ENCODE measurements around the gene KCNQ5. TPM values are rescaled to one million over a fixed set of nuclear protein-coding genes. Genes with fewer than 3 reads are reported as not detected.

The KCNQ5 gene
- total RNA-seq, 1 donor from 2014 or later = 0.11 TPM

DNA sequence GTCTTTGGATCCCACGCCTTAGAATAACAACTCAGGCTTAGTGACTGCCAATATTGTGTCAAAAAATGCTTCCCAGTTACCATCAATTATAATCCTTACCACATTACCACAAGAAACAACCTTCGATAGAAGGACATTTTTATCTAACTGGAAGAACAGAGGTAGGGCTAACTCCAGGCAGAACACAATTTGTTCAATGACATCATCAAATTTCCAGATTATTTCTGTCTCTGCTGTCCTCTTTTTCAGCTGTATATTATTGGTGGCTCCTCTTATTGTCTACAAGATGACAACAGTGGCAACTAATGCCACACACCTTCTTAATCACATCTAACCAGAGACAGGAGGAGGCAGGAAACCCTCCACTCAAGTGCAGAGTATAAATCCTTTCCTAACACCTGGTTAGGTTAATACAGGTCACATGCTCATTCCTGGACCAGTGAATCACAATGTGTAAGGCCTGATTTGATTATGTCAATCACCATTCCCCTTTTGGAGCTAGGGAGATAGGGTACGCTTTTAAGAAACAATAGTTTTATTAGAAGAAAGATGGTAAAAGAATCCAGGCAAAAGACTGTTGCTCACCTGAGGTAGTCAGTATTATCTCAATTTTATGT lies 585.5 kb downstream of the KCNQ5 start:
- Histone ChIP-seq H3K27me3 (ENCODE audit: low read depth) (peaks cover 3% of the 10 kb centered on the region), H3K27ac (replicated peaks) (no peak overlapping the region)

DNA sequence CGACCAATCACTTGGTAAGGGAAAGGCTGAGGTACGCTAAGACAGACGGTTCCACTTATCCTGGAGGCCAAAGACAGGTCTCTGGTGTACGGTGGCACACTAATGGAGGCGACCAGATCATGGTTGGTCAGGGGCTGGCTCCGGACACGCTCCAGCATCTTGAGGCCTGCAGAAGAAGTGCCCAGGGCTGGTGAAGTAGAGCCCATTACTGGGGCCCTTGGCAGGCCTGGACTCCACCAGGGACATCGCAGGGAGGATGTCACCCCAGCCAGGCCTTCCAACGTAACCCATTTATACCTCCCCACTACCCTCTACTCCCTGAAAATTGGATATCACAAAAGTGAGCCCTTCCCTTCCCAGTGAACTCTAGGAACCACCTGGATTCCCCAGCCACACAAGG lies 587.3 kb downstream of the KCNQ5 start:
- Histone ChIP-seq H3K27ac (replicated peaks) (no peak overlapping the region), H3K27me3 (ENCODE audit: low read depth) (peaks cover 3% of the 10 kb centered on the region), H3K9me3 (replicated peaks) (no peaks in the 10 kb centered on the region), H3K4me1 (no peaks in the 10 kb centered on the region), H3K36me3 (no peaks in the 10 kb centered on the region), H3K4me3 (no peak overlapping the region)
- intact Hi-C loops (cut with micrococcal nuclease) = no loop called here
- no peak for DNase-seq
- TF ChIP-seq, protein P1, sequence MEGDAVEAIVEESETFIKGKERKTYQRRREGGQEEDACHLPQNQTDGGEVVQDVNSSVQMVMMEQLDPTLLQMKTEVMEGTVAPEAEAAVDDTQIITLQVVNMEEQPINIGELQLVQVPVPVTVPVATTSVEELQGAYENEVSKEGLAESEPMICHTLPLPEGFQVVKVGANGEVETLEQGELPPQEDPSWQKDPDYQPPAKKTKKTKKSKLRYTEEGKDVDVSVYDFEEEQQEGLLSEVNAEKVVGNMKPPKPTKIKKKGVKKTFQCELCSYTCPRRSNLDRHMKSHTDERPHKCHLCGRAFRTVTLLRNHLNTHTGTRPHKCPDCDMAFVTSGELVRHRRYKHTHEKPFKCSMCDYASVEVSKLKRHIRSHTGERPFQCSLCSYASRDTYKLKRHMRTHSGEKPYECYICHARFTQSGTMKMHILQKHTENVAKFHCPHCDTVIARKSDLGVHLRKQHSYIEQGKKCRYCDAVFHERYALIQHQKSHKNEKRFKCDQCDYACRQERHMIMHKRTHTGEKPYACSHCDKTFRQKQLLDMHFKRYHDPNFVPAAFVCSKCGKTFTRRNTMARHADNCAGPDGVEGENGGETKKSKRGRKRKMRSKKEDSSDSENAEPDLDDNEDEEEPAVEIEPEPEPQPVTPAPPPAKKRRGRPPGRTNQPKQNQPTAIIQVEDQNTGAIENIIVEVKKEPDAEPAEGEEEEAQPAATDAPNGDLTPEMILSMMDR (IDR thresholded peaks at IDR 0.05; ENCODE audit: borderline replicate concordance) = no peak

More for the DNA sequence above, 585.5 kb downstream of the KCNQ5 start:
- H3K36me3 ChIP-seq = no peaks in the 10 kb centered on the region
- H3K9me3 ChIP-seq (replicated peaks) = no peaks in the 10 kb centered on the region
- no peak for DNase-seq
- intact Hi-C loops (cut with micrococcal nuclease) = no loop called here
- no peaks in the 10 kb centered on the region for H3K4me1 ChIP-seq
- TF ChIP-seq, protein P1 (IDR thresholded peaks at IDR 0.05; ENCODE audit: borderline replicate concordance) = no peak
- H3K4me3 ChIP-seq = no peak overlapping the region

DNA sequence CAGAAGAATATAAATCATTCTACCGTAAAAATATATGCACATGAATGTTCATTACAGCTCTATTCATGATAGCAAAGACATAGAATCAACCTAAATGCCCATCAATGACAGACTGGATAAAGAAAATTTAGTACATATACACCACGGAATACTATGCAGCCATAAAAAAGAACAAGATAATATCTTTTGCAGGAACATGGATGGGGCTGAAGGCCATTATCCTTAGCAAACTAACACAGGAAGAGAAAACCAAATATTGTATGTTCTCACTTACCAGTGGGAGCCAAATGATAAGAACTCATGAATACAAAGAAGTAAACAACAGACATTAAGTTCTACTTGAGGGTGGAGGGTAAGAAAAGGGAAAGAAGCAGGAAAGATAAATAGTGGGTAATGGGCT lies 595.0 kb downstream of the KCNQ5 start:
- Histone ChIP-seq H3K27me3 (ENCODE audit: low read depth) (no peaks in the 10 kb centered on the region), H3K4me1 (no peaks in the 10 kb centered on the region), H3K36me3 (no peaks in the 10 kb centered on the region), H3K27ac (replicated peaks) (no peak overlapping the region), H3K9me3 (replicated peaks) (no peaks in the 10 kb centered on the region), H3K4me3 (no peak overlapping the region)
- intact Hi-C loops (cut with micrococcal nuclease) = no loop called here
- TF ChIP-seq, protein P1 (IDR thresholded peaks at IDR 0.05; ENCODE audit: borderline replicate concordance) = no peak
- no peak for DNase-seq

DNA sequence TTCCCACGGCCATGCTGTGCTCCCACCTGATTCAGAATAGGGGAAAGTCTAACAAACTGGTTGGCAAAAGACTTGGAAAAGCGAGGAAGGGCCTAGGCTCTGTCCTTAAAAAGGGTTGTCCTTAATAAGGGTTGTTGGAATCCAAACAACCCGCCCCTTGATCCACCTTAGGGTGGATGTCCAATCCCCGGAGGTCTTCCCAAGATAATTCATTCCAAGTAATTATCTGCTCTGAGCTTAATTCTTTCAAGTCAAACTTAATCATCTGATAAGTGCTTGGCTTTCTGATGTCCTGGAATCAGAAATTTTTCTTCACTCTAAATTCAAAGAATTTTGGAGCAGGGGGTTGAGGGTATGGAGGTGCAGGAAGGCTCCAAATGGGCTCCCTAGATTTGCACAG lies 603.5 kb downstream of the KCNQ5 start, which contains the start of gene KHDC1L:
Gene KHDC1L (minus strand): TSS at position 101 of the 400 bp plus-strand sequence. CDS start 88 bp downstream, at position 13.
- intact Hi-C loops (cut with micrococcal nuclease) = no loop called here
- H3K36me3 ChIP-seq = no peaks in the 10 kb centered on the region
- no peaks in the 10 kb centered on the region for H3K27me3 ChIP-seq (ENCODE audit: low read depth)
- no peaks in the 10 kb centered on the region for H3K9me3 ChIP-seq (replicated peaks)
- no peak within 1 kb of the TSS for H3K27ac ChIP-seq (replicated peaks)
- H3K4me1 ChIP-seq = no peaks in the 10 kb centered on the region
- no peak within 1 kb of the TSS for H3K4me3 ChIP-seq
- TF ChIP-seq, protein P1 (IDR thresholded peaks at IDR 0.05; ENCODE audit: borderline replicate concordance) = no peak
- no peak for DNase-seq

DNA sequence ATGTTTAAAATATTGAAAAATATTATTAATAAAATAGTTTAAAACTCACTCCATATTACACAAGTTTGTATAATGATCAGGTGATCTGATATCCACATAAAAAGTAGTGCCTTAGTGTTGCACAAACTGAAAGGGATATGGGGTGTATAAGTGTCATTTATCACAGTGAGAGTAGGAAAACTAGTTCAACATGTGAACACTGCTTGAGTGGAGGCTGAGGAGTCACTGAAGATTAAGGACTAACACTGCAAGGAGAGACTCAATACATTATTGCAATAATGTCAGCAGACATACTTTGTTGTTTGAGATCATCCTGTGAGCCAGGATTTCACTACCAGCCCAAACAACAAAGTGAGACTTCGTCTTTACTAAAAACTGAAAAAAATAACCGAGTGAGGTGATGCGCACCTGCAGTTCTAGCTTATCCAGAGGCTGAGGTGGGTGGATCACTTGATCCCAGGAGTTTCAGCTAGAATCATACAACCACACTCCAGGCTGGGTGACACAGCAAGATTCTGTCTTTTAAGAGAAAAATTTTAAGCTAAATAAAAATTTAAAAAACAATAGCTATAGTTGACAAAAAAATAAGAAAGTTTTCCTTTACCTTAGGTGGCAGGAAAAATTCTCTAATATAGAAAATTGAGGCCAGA lies 605.9 kb downstream of the KCNQ5 start:
- H3K27ac ChIP-seq (replicated peaks) = no peak overlapping the region
- H3K36me3 ChIP-seq = no peaks in the 10 kb centered on the region
- no peaks in the 10 kb centered on the region for H3K4me1 ChIP-seq
- TF ChIP-seq, protein P1 (IDR thresholded peaks at IDR 0.05; ENCODE audit: borderline replicate concordance) = no peak
- H3K4me3 ChIP-seq = no peak overlapping the region
- H3K9me3 ChIP-seq (replicated peaks) = no peaks in the 10 kb centered on the region
- H3K27me3 ChIP-seq (ENCODE audit: low read depth) = no peaks in the 10 kb centered on the region
- DNase-seq = no peak
- intact Hi-C loops (cut with micrococcal nuclease) = no loop called here
